Measurements from ENCODE around the gene RAB13.

The RAB13 gene

DNA sequence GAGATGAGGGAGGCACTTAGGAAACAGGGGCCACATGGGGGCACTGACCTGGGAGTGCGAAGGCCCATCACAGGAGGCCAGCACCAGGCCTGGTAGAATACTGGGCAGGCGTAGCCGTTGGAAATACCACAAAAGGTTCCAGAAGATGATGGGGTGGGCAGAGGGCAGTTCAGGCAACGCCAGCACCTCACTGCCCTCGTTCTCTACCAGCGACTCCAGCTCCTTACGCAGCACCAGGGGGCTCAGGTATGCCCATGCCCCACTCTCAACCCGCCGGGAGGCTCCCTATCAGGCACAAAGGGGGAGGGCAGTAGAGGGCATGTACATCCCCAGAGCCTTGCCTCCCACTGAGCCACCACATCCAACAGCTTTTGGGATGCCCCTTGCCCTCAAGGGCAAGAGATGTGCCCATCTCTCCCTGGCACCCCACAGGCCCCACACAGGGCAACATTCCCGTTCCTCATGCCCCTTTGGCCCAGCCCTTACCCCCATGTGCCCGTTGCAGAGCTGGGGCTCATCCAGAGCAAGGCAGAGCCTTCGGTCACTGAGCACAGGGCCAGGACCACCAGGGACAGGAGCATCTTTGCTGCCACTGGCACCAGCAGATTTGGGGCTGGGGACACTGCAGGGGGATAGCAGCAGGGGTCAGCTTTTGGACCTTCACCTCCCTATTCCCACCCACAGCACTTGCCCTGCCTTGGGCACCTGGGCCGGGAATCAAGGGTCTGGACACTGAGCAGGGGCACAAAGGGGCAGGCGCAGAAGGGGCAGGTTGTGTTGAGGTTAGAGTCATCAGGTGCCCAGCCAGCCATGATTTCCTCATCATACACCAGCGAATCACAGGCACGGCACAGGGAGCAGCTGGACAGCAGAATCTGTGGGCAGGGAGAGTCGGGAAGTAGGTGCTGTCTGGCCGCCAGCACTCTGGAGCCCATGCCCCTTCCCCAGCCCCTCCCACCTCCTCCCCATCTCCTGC, 53.7 kb downstream of the RAB13 start:
- no peak for DNase-seq

Data from T-helper 9 cell (primary cell).